Peyer's patch (tissue), 4 donors: ENCODE measurements around the gene PTPRK. TPM values are rescaled to one million over a fixed set of nuclear protein-coding genes. Genes with fewer than 3 reads are reported as not detected.

Source experiments
- DNase-seq, 3 donors: peaks; one replicate each; pipeline ENCODE4 v3.0.0-alpha.2; 2017 to 2019
- H3K27ac ChIP-seq, 4 donors: fragments of 200-600 bp; sonication (generic); one replicate each; pipeline ENCODE4 v1.5.1; 2016 to 2019
- H3K27me3 ChIP-seq, 2 donors: fragments of 200-600 bp; sonication (generic); one replicate each; pipeline ENCODE4 v1.5.1; 2019
- H3K36me3 ChIP-seq, 3 donors: fragments of 200-600 bp; sonication (generic); one replicate each; pipeline ENCODE4 v1.5.1; 2016 to 2019
- H3K4me1 ChIP-seq, 4 donors: fragments of 200-600 bp; sonication (generic); one replicate each; pipeline ENCODE4 v1.5.1; 2016 to 2019
- H3K4me3 ChIP-seq, 4 donors: fragments of 200-600 bp; sonication (generic); 1 replicate in 3 of 4; 2 replicates in 1 of 4; pipeline ENCODE4 v1.5.1; 2016 to 2019; ENCODE audit warnings: mild to moderate bottlenecking in 1 of 4
- H3K9me3 ChIP-seq, 4 donors: fragments of 200-600 bp; sonication (generic); one replicate each; pipeline ENCODE4 v1.5.1; 2016 to 2019; ENCODE audit warnings: mild to moderate bottlenecking in 1 of 4
- CTCF ChIP-seq, 6 experiments: fragments of 450-650 bp in 4 of 6; fragments of 200-600 bp in 2 of 6; sonication (generic) in 1 of 6; IDR thresholded peaks; one replicate each; pipeline ENCODE4 v1.5.1; 2017 to 2019; ENCODE audit warnings: antibody characterized with exemption in 6 of 6, mild to moderate bottlenecking in 3 of 6, moderate library complexity in 1 of 6
- POLR2A ChIP-seq, 2 donors: fragments of 450-650 bp; IDR thresholded peaks; one replicate each; pipeline ENCODE4 v1.5.1; 2017; ENCODE audit warnings: antibody characterized with exemption in 2 of 2, mild to moderate bottlenecking in 2 of 2, moderate library complexity in 2 of 2
- total RNA-seq, 4 donors: library from RNA; depleted of rRNA; stranded (reverse); fragments of >200 nt; gene quantifications; one replicate each; pipeline ENCODE4 v1.1.0, GENCODE V29; 2016

Gene PTPRK
- total RNA-seq, 4 donors from 2014 or later = 109 to 192 (median 153) TPM

- DNase-seq = no peak
- Histone ChIP-seq H3K27me3 (no peaks in the 10 kb centered on the region), H3K9me3 (no peaks in the 10 kb centered on the region), H3K4me3 (no peak overlapping the region), H3K27ac (no peak overlapping the region), H3K36me3 (no peaks in the 10 kb centered on the region), H3K4me1 (peaks cover 0 to 36% (median 0%) of the 10 kb centered on the region in 4 donors)
- TF ChIP-seq CTCF (IDR thresholded peaks at IDR 0.05) (no peak), POLR2A (IDR thresholded peaks at IDR 0.05) (no peak)
Observed at GRCh38 chr6:128361378-128361777, 159.0 kb downstream of the PTPRK start.

- TF ChIP-seq POLR2A (IDR thresholded peaks at IDR 0.05) = no peak
- no peak for TF ChIP-seq CTCF (IDR thresholded peaks at IDR 0.05)
- H3K27me3 ChIP-seq = no peaks in the 10 kb centered on the region
- no peak overlapping the region for H3K4me3 ChIP-seq
- peak overlapping the region in 1 of 4 donors; percentile 57 for H3K27ac ChIP-seq
- H3K36me3 ChIP-seq = no peaks in the 10 kb centered on the region
- no peak for DNase-seq
- H3K4me1 ChIP-seq = peaks cover 0 to 35% (median 0%) of the 10 kb centered on the region in 4 donors
- no peaks in the 10 kb centered on the region for H3K9me3 ChIP-seq
Observed at GRCh38 chr6:128358244-128358776, 162.1 kb downstream of the PTPRK start.

- DNase-seq = no peak
- Histone ChIP-seq H3K36me3 (no peaks in the 10 kb centered on the region), H3K9me3 (no peaks in the 10 kb centered on the region), H3K27me3 (no peaks in the 10 kb centered on the region), H3K4me1 (peaks cover 0 to 31% (median 0%) of the 10 kb centered on the region in 4 donors), H3K4me3 (no peak overlapping the region), H3K27ac (peak overlapping the region in 2 of 4 donors; percentile 29 to 57)
- no peak for TF ChIP-seq CTCF (IDR thresholded peaks at IDR 0.05)
- TF ChIP-seq POLR2A (IDR thresholded peaks at IDR 0.05) = no peak
Observed at GRCh38 chr6:128357392-128358130, 162.8 kb downstream of the PTPRK start.

- no peak for DNase-seq
- no peaks in the 10 kb centered on the region for H3K9me3 ChIP-seq
- no peaks in the 10 kb centered on the region for H3K27me3 ChIP-seq
- no peak overlapping the region for H3K27ac ChIP-seq
- peaks cover 0 to 28% (median 0%) of the 10 kb centered on the region in 4 donors for H3K4me1 ChIP-seq
- H3K36me3 ChIP-seq = no peaks in the 10 kb centered on the region
- TF ChIP-seq POLR2A (IDR thresholded peaks at IDR 0.05) (no peak), CTCF (IDR thresholded peaks at IDR 0.05) (no peak)
- H3K4me3 ChIP-seq = no peak overlapping the region
Observed at GRCh38 chr6:128352366-128352765, 168.0 kb downstream of the PTPRK start.

- no peaks in the 10 kb centered on the region for H3K27me3 ChIP-seq
- TF ChIP-seq POLR2A (IDR thresholded peaks at IDR 0.05) (no peak), CTCF (IDR thresholded peaks at IDR 0.05) (no peak)
- no peaks in the 10 kb centered on the region for H3K9me3 ChIP-seq
- no peak for DNase-seq
- no peak overlapping the region for H3K4me3 ChIP-seq
- peaks cover 0 to 25% (median 0%) of the 10 kb centered on the region in 4 donors for H3K4me1 ChIP-seq
- H3K27ac ChIP-seq = peak overlapping the region in 1 of 4 donors; percentile 17
- no peaks in the 10 kb centered on the region for H3K36me3 ChIP-seq
Observed at GRCh38 chr6:128351255-128351514, 169.2 kb downstream of the PTPRK start.
